GM12872 (cell line): ENCODE measurements around the gene EPN3.

Source experiments
- TF ChIP-seq, protein P1 (sequence below): IDR thresholded peaks from 3 replicates; pipeline ENCODE4 v1.5.1; 2011; ENCODE audit warnings: low read depth, mild to moderate bottlenecking, low read length, moderate library complexity; ENCODE audit not compliant: insufficient read depth

The EPN3 gene

DNA sequence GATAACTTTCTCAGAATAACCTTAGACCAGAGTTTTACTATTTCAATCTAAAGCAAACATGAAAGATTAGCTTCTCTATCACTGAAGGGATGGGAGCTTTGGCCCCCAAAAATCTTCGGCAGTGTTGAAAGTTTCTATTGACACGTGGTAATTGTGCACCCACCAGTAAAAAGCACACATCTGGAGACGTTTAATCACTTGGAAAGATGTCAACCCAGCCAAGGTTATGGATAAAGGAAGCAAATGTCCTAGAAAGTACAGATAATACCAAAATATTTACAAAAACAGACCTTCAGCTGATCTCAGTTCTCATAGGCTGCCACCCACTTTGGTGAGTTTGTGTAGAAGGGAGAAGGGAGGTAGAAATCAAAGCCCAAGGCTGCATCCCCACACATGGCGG is 19.0 kb upstream of the EPN3 start:
- TF ChIP-seq, protein P1, sequence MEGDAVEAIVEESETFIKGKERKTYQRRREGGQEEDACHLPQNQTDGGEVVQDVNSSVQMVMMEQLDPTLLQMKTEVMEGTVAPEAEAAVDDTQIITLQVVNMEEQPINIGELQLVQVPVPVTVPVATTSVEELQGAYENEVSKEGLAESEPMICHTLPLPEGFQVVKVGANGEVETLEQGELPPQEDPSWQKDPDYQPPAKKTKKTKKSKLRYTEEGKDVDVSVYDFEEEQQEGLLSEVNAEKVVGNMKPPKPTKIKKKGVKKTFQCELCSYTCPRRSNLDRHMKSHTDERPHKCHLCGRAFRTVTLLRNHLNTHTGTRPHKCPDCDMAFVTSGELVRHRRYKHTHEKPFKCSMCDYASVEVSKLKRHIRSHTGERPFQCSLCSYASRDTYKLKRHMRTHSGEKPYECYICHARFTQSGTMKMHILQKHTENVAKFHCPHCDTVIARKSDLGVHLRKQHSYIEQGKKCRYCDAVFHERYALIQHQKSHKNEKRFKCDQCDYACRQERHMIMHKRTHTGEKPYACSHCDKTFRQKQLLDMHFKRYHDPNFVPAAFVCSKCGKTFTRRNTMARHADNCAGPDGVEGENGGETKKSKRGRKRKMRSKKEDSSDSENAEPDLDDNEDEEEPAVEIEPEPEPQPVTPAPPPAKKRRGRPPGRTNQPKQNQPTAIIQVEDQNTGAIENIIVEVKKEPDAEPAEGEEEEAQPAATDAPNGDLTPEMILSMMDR, result no peak

DNA sequence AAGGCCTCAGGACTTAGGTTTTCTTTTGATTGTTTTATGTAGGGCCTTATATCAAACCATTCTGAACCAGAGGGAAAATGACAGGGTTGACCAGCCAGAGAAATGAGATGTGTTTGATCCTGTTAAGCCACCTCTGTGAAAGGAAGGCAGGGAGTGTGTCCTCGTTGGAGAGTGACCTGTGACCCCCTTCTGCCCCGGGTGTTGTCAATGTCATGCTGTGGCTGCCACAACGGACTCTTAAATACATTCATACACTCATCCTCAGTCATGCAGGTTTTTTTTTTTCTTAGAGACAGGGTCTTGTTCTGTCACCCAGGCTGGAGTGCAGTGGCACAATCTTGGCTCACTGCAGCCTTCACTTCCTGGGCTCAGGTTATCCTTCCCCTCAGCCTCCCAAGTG is 18.1 kb upstream of the EPN3 start:
- TF ChIP-seq, protein P1, result no peak

DNA sequence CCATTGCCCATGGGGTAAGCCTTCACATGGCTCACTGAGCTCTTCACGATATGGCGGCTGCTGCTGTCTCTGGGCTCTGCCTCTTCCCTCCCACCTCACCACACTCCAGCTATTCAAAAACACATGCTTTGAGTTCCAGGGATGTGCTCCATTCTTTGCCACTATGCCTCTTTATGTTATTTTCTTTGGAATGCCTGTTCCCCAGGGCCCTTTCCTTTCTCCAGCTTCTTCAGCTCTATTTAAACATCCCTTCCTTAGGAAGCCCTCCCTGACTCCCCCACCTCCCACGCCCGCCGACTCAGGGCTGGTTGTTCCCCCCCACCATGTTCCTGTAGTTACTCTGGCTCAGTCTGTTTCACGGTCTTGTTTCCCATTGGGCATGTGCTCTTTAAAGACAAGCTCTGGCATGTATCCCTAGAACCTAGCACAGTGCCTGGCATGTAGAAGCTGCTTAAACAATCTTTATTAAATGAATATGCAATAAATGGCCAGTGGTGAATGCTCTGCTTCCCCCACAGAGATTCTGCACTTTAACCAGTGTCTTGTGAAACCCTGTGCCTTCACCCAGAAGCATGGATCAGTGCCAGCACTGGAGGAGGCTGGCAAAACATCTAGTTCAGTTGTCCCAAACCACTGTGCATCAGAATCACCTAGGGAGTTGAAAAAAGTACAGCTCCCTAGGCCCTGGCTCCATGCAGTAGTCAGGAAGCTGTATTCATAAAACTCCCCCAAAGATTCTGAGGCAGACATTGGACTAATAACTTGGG is 17.4 kb upstream of the EPN3 start:
- TF ChIP-seq, protein P1, result no peak

GRCh38 chr17:50517011-50517410 is 15.5 kb upstream of the EPN3 start:
- TF ChIP-seq, protein P1, result no peak

- TF ChIP-seq, protein P1, result no peak
Measured at GRCh38 chr17:50517504-50518383, 14.8 kb upstream of the EPN3 start.

DNA sequence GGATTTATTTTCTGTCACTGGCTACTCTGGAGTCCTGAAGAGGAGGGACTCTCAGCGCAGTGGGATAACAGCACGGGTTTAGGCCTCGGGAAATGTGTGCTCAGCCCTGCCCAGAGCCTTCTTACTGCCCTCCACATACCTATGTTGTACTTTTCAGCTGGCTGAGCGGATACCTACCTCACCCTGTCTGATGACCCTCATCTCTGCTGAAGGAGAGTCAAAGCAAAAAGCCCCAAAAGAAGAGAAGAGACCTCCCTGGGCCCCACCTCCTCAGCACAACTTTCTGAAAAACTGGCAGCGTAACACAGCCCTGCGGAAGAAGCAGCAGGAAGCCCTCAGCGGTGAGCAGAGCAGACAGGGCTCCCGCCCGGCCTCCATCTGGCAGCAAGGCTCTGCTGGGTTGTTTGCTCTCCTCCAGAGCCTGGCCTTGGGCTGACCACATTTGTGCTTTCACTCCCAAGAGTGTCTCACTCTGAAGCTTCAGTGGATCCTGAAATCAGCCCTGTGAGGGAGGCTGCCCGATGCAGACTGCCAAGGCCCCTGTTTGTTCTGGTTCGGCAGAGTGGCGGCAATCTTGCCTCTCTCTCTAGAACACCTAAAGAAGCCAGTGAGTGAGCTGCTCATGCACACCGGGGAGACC is 14.0 kb upstream of the EPN3 start:
- TF ChIP-seq, protein P1, result no peak
